Suprapubic skin (tissue), 4 donors: Measurements from ENCODE around the gene TNFRSF4. TPM values are rescaled to one million over a fixed set of nuclear protein-coding genes. Genes with fewer than 3 reads are reported as not detected.

Source experiments
- DNase-seq, 2 donors: peaks; one replicate each; pipeline ENCODE4 v3.0.0-alpha.2; 2019; ENCODE audit warnings: low spot score in 2 of 2
- H3K27ac ChIP-seq: fragments of 200-600 bp; sonication (generic); one replicate; pipeline ENCODE4 v1.5.1; 2019
- H3K27me3 ChIP-seq: fragments of 200-600 bp; sonication (generic); one replicate; pipeline ENCODE4 v1.5.1; 2019
- H3K36me3 ChIP-seq: fragments of 200-600 bp; sonication (generic); one replicate; pipeline ENCODE4 v1.5.1; 2019
- H3K4me1 ChIP-seq: fragments of 200-600 bp; sonication (generic); one replicate; pipeline ENCODE4 v1.5.1; 2019
- H3K4me3 ChIP-seq: fragments of 200-600 bp; sonication (generic); one replicate; pipeline ENCODE4 v1.5.1; 2019; ENCODE audit warnings: mild to moderate bottlenecking
- H3K9me3 ChIP-seq: fragments of 200-600 bp; sonication (generic); one replicate; pipeline ENCODE4 v1.5.1; 2019
- EP300 ChIP-seq: sonication (generic); formaldehyde crosslinking; IDR thresholded peaks from one replicate; pipeline ENCODE4 v1.6.1; 2017; ENCODE audit warnings: antibody characterized with exemption
- POLR2A ChIP-seq, 2 donors: fragments of 450-650 bp; IDR thresholded peaks; one replicate each; pipeline ENCODE4 v1.6.1; 2017; ENCODE audit warnings: antibody characterized with exemption in 2 of 2, mild to moderate bottlenecking in 2 of 2, moderate library complexity in 2 of 2
- POLR2AphosphoS5 ChIP-seq, 3 donors: sonication (generic); formaldehyde crosslinking; IDR thresholded peaks; one replicate each; pipeline ENCODE4 v1.6.1; 2017; ENCODE audit warnings: antibody characterized with exemption in 3 of 3
- WGBS: methylation state at CpG from one replicate; pipeline ENCODE4 v1.1.5; 2018; 5-methylcytosine and 5-hydroxymethylcytosine counted together
- total RNA-seq, 4 donors: library from RNA; depleted of rRNA; stranded (reverse); fragments of >200 nt; gene quantifications; one replicate each; pipeline ENCODE4 v1.1.0, GENCODE V29; 2016
- TF ChIP-seq, protein P1 (sequence below), 2 donors: fragments of 200-600 bp in 1 of 2; fragments of 450-650 bp in 1 of 2; sonication (generic) in 1 of 2; IDR thresholded peaks; one replicate each; pipeline ENCODE4 v1.5.1; 2016 to 2019; ENCODE audit warnings: antibody characterized with exemption in 2 of 2, mild to moderate bottlenecking in 1 of 2, moderate library complexity in 1 of 2

Gene TNFRSF4
- total RNA-seq, 4 donors from 2014 or later = 0.42 to 1.4 (median 0.72) TPM; not detected in 1

DNA sequence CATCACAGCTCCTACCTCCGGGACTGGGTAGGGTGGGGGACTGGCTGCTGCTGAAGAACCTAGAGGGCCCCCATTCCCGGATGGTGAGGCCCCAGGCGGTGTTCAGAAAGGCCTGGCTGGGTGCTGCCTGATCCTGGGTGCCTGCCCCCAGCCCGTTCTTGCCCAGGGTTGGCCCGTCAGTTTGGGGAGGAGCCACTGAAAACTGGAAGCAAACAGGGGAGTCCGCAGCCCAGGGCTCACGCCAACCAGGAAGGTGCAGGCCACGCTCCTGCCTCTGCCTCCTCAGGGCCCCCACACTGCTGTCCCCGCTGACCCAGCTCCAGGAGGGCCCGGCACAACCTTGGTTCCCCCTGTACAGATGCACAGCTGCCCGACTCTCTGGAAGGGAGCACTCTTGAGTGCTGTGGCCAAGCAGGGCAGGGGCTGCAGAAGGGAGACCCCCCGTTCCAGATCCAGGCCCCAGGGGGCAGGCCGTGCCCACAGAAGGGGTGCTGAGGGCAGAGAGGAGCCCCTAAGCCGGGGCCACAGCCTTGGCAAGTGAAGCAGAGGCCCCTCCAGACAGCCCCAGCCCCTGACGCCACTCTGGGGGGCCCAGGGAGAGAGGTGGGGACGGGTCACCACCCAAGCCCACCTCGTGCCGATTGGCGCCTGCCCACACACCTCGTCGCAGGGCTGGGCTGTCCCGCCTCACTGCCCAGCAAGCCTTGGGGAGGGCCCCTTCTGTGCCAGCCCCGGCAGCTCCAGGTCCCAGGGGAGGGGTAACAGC is 27.1 kb upstream of the TNFRSF4 start:
- no peak for DNase-seq
- TF ChIP-seq EP300 = no peak
- TF ChIP-seq, protein P1, sequence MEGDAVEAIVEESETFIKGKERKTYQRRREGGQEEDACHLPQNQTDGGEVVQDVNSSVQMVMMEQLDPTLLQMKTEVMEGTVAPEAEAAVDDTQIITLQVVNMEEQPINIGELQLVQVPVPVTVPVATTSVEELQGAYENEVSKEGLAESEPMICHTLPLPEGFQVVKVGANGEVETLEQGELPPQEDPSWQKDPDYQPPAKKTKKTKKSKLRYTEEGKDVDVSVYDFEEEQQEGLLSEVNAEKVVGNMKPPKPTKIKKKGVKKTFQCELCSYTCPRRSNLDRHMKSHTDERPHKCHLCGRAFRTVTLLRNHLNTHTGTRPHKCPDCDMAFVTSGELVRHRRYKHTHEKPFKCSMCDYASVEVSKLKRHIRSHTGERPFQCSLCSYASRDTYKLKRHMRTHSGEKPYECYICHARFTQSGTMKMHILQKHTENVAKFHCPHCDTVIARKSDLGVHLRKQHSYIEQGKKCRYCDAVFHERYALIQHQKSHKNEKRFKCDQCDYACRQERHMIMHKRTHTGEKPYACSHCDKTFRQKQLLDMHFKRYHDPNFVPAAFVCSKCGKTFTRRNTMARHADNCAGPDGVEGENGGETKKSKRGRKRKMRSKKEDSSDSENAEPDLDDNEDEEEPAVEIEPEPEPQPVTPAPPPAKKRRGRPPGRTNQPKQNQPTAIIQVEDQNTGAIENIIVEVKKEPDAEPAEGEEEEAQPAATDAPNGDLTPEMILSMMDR (IDR thresholded peaks at IDR 0.05) = no peak
- no peak for TF ChIP-seq POLR2A (IDR thresholded peaks at IDR 0.05)
- TF ChIP-seq POLR2AphosphoS5 (IDR thresholded peaks at IDR 0.05) = no peak
- Histone ChIP-seq H3K9me3 (no peaks in the 10 kb centered on the region), H3K4me1 (peaks cover 48% of the 10 kb centered on the region), H3K27ac (no peak overlapping the region), H3K27me3 (peaks cover 16% of the 10 kb centered on the region), H3K4me3 (no peak overlapping the region), H3K36me3 (no peaks in the 10 kb centered on the region)
- 22% methylated on average over 9 of the region's 23 CpGs for WGBS

- H3K4me1 ChIP-seq = peaks cover 42% of the 10 kb centered on the region
- WGBS = no CpG with 5 or more reads among the region's 11 CpGs
- TF ChIP-seq POLR2AphosphoS5 (IDR thresholded peaks at IDR 0.05) (no peak), EP300 (no peak), POLR2A (IDR thresholded peaks at IDR 0.05) (no peak)
- TF ChIP-seq, protein P1 (IDR thresholded peaks at IDR 0.05) = no peak
- no peaks in the 10 kb centered on the region for H3K36me3 ChIP-seq
- H3K27ac ChIP-seq = no peak overlapping the region
- peaks cover 10% of the 10 kb centered on the region for H3K27me3 ChIP-seq
- no peaks in the 10 kb centered on the region for H3K9me3 ChIP-seq
- no peak overlapping the region for H3K4me3 ChIP-seq
- no peak for DNase-seq
These were observed 26.4 kb upstream of the TNFRSF4 start for GRCh38 chr1:1240348-1240732.

DNA sequence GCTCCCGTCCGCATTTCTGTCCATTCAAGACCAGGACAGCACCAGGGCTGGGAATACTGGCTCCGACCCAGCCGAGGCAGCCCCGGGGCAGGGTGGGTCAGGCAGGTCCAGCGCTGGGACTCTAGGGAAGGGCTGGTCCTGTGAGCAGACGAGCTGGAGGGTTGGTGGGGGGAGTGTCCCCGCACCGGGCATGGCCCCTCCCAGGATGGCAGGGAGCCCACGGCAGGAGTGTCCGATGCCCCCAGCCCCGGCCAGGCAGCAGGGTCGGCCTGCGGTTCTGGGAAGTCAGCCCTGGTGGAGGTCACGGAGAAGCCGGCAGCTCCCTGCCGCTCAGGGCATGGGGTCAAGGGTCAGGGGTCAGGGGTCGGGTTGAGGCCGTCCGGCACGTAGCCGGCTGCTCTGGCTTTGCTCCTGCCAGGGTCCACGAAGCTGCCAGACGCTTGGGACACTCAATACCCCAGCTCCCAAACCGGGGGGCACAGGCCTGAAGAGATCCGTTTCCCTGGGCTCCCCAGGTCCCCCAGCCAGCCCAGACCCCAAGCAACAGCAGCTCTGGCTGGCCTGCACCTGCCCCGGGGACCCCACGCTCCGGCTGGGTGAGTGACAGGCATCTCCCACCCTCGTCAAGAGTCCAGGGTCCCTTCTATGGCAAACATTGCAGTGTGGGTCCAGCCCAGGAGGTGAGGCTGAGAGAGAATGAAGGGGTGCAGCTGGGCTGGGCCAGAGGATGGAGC is 25.8 kb upstream of the TNFRSF4 start:
- Histone ChIP-seq H3K36me3 (no peaks in the 10 kb centered on the region), H3K27me3 (peaks cover 8% of the 10 kb centered on the region), H3K27ac (no peak overlapping the region), H3K4me3 (no peak overlapping the region), H3K4me1 (peaks cover 42% of the 10 kb centered on the region), H3K9me3 (no peaks in the 10 kb centered on the region)
- DNase-seq = no peak
- WGBS = no CpG with 5 or more reads among the region's 30 CpGs
- TF ChIP-seq POLR2AphosphoS5 (IDR thresholded peaks at IDR 0.05) (no peak), POLR2A (IDR thresholded peaks at IDR 0.05) (no peak), EP300 (no peak)
- TF ChIP-seq, protein P1 (IDR thresholded peaks at IDR 0.05) = no peak

DNA sequence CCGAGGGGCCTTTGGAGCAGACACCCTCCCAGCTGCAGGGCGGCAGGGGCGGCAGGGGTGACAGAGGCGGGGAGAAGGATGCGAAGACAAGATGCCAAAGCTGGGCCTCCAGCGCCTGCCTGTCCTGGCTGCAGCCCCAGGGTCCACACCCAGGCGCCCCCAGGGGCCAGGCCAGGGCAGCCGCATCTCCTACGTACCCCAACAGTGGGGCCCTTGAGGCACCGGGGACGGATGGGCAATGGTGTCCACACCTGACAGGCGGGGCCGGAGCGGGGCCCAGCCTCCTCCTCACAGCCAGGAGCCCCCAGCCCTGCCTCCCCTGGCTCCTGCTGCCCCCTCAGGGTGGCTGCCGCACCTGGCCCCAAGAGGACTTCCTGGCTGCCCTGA is 25.3 kb upstream of the TNFRSF4 start:
- no peak for DNase-seq
- no peaks in the 10 kb centered on the region for H3K36me3 ChIP-seq
- no peak overlapping the region for H3K4me3 ChIP-seq
- no peaks in the 10 kb centered on the region for H3K9me3 ChIP-seq
- 38% methylated on average over 6 of the region's 15 CpGs for WGBS
- H3K27me3 ChIP-seq = peaks cover 8% of the 10 kb centered on the region
- TF ChIP-seq EP300 (no peak), POLR2AphosphoS5 (IDR thresholded peaks at IDR 0.05) (no peak)
- H3K27ac ChIP-seq = no peak overlapping the region
- peaks cover 42% of the 10 kb centered on the region for H3K4me1 ChIP-seq

DNA sequence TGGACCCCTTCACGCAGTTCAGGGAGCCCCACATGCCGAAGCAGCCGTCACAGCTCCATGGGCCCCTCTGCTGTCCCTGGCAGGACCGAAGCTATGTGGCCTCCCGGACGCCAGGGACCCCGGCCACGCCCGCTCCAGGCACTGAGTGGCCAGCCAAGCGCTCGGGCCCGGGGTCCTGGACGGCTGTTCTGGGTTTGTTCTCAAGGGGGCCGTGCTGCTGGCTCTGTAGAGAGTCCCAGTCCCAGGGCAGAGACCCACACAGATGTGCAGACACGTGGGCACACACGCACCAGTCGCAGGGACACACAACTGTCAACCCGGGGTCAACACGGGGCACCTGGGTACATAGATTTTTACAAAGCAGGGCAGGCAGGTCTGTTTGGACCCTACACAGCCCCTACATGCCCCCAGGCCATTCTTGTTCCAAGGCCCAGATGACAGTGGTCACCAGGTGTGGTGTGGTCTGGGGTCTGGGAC is 24.8 kb upstream of the TNFRSF4 start:
- no peak for TF ChIP-seq POLR2AphosphoS5 (IDR thresholded peaks at IDR 0.05)
- TF ChIP-seq, protein P1 (IDR thresholded peaks at IDR 0.05) = no peak
- no peak for TF ChIP-seq POLR2A (IDR thresholded peaks at IDR 0.05)
- no peak for TF ChIP-seq EP300
- no peak for DNase-seq
- Histone ChIP-seq H3K9me3 (no peaks in the 10 kb centered on the region), H3K27ac (no peak overlapping the region), H3K4me3 (no peak overlapping the region), H3K4me1 (peaks cover 42% of the 10 kb centered on the region), H3K36me3 (no peaks in the 10 kb centered on the region), H3K27me3 (peaks cover 8% of the 10 kb centered on the region)
- WGBS = no CpG with 5 or more reads among the region's 19 CpGs
